ENCODE results near the gene MMEL1. TPM values are rescaled to one million over a fixed set of nuclear protein-coding genes. Genes with fewer than 3 reads are reported as not detected.
"Not testable (repeated sequence)": the region's sequence is repeated elsewhere in the genome, so short reads cannot be mapped to it uniquely, and the experiment has no call there.

The MMEL1 gene
- total and polyA plus RNA-seq, 2 donors (not counting 3 experiments of a cell fraction or from before 2014, with no cell fraction given): 1.1 to 1.2 TPM

DNA sequence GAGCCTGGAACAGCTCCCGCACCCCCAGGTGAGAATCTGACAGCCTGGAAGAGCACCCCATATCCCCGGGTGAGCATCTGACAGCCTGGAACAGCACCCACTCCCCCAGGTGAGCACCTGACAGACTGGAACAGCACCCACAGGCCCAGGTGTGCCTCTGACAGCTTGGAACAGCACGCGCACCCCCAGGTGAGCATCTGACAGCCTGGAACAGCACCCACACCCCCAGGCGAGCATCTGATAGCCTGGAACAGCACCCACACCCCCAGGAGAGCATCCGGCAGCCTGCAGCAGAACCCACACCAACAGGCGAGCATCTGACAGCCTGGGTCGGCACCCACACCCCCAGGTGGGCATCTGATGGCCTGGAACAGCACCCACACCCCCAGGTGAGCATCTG is 27.0 kb upstream of the MMEL1 start:
- H3K4me1 ChIP-seq (ENCODE audit: control insufficient read depth, extremely low read depth, insufficient read depth, low read length); H3K36me3 ChIP-seq (ENCODE audit: control insufficient read depth in 2 of 2, extremely low read depth in 1 of 2, insufficient read depth in 2 of 2, low read length in 2 of 2); H3K9me3 ChIP-seq (replicated peaks; ENCODE audit: control insufficient read depth, insufficient read depth, low read length); H2AFZ ChIP-seq (ENCODE audit: low read depth, low read length); H3K27ac ChIP-seq (ENCODE audit: insufficient read depth, low read depth, low read length); DNase-seq (ENCODE audit: low read depth, low spot score); dilution Hi-C loops (cut with MboI; ENCODE audit: extremely low pct_ligation_motif_present, low sequenced_read_pairs); H4K20me1 ChIP-seq (replicated peaks; ENCODE audit: control insufficient read depth, extremely low read depth, insufficient read depth, low read length); POLR2A ChIA-PET; BruUV-seq (replicated peaks); H3K4me3 ChIP-seq (replicated peaks in 1 of 3; ENCODE audit: insufficient read depth in 1 of 3, low read depth in 1 of 3, low read length in 3 of 3); FAIRE-seq; H3K9me1 ChIP-seq (replicated peaks; ENCODE audit: control insufficient read depth, extremely low read depth, insufficient read depth, low read length); H3K27me3 ChIP-seq (ENCODE audit: control insufficient read depth in 2 of 2, insufficient read depth in 2 of 2, low read length in 2 of 2); intact Hi-C loops (cut with micrococcal nuclease); H3K79me2 ChIP-seq (ENCODE audit: control insufficient read depth, insufficient read depth, low read length); H3K4me2 ChIP-seq (ENCODE audit: insufficient read depth, low read length); CTCF ChIA-PET; H3K9ac ChIP-seq (replicated peaks; ENCODE audit: extremely low read depth, insufficient read depth, low read length): not testable (repeated sequence)

DNA sequence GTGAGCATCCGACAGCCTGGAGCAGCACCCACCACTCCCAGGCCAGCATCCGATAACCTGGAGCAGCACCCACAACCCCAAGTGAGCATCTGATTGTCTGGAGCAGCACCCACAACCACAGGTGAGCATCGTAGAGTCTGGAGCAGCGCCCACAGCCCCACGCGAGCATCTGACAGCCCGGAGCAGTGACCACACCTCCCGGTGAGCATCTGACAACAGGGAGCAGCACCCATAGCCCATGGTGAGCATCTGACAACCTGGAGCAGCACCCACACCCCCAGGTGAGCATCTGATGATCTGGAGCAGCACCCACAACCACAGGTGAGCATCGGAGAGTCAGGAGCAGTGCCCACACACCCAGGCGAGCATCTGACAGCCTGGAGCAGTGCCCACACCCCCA is 25.1 kb upstream of the MMEL1 start:
- H3K4me1 ChIP-seq (ENCODE audit: control insufficient read depth, extremely low read depth, insufficient read depth, low read length); H3K4me3 ChIP-seq (replicated peaks in 1 of 3; ENCODE audit: insufficient read depth in 1 of 3, low read depth in 1 of 3, low read length in 3 of 3); H4K20me1 ChIP-seq (replicated peaks; ENCODE audit: control insufficient read depth, extremely low read depth, insufficient read depth, low read length); BruUV-seq (replicated peaks); H3K27me3 ChIP-seq (ENCODE audit: control insufficient read depth in 2 of 2, insufficient read depth in 2 of 2, low read length in 2 of 2); H3K9me1 ChIP-seq (replicated peaks; ENCODE audit: control insufficient read depth, extremely low read depth, insufficient read depth, low read length); H2AFZ ChIP-seq (ENCODE audit: low read depth, low read length); H3K4me2 ChIP-seq (ENCODE audit: insufficient read depth, low read length); CTCF ChIA-PET; DNase-seq (ENCODE audit: low read depth, low spot score); H3K36me3 ChIP-seq (ENCODE audit: control insufficient read depth in 2 of 2, extremely low read depth in 1 of 2, insufficient read depth in 2 of 2, low read length in 2 of 2); dilution Hi-C loops (cut with MboI; ENCODE audit: extremely low pct_ligation_motif_present, low sequenced_read_pairs); H3K79me2 ChIP-seq (ENCODE audit: control insufficient read depth, insufficient read depth, low read length); intact Hi-C loops (cut with micrococcal nuclease); H3K9ac ChIP-seq (replicated peaks; ENCODE audit: extremely low read depth, insufficient read depth, low read length); FAIRE-seq; POLR2A ChIA-PET; H3K27ac ChIP-seq (ENCODE audit: insufficient read depth, low read depth, low read length): not testable (repeated sequence)
- peaks cover 26% of the 10 kb centered on the region for H3K9me3 ChIP-seq (replicated peaks; ENCODE audit: control insufficient read depth, insufficient read depth, low read length)

- H3K4me1 ChIP-seq (ENCODE audit: control insufficient read depth, extremely low read depth, insufficient read depth, low read length); dilution Hi-C loops (cut with MboI; ENCODE audit: extremely low pct_ligation_motif_present, low sequenced_read_pairs); H3K27me3 ChIP-seq (ENCODE audit: control insufficient read depth in 2 of 2, insufficient read depth in 2 of 2, low read length in 2 of 2); H3K79me2 ChIP-seq (ENCODE audit: control insufficient read depth, insufficient read depth, low read length); H2AFZ ChIP-seq (ENCODE audit: low read depth, low read length); POLR2A ChIA-PET; H3K4me3 ChIP-seq (replicated peaks in 1 of 3; ENCODE audit: insufficient read depth in 1 of 3, low read depth in 1 of 3, low read length in 3 of 3); H3K9ac ChIP-seq (replicated peaks; ENCODE audit: extremely low read depth, insufficient read depth, low read length); H3K4me2 ChIP-seq (ENCODE audit: insufficient read depth, low read length); H4K20me1 ChIP-seq (replicated peaks; ENCODE audit: control insufficient read depth, extremely low read depth, insufficient read depth, low read length); CTCF ChIA-PET; BruUV-seq (replicated peaks); FAIRE-seq; H3K9me1 ChIP-seq (replicated peaks; ENCODE audit: control insufficient read depth, extremely low read depth, insufficient read depth, low read length); intact Hi-C loops (cut with micrococcal nuclease); H3K27ac ChIP-seq (ENCODE audit: insufficient read depth, low read depth, low read length); DNase-seq (ENCODE audit: low read depth, low spot score); H3K36me3 ChIP-seq (ENCODE audit: control insufficient read depth in 2 of 2, extremely low read depth in 1 of 2, insufficient read depth in 2 of 2, low read length in 2 of 2): not testable (repeated sequence)
- H3K9me3 ChIP-seq (replicated peaks; ENCODE audit: control insufficient read depth, insufficient read depth, low read length): peaks cover 29% of the 10 kb centered on the region
Observed at GRCh38 chr1:2657124-2657523, 24.3 kb upstream of the MMEL1 start.

DNA sequence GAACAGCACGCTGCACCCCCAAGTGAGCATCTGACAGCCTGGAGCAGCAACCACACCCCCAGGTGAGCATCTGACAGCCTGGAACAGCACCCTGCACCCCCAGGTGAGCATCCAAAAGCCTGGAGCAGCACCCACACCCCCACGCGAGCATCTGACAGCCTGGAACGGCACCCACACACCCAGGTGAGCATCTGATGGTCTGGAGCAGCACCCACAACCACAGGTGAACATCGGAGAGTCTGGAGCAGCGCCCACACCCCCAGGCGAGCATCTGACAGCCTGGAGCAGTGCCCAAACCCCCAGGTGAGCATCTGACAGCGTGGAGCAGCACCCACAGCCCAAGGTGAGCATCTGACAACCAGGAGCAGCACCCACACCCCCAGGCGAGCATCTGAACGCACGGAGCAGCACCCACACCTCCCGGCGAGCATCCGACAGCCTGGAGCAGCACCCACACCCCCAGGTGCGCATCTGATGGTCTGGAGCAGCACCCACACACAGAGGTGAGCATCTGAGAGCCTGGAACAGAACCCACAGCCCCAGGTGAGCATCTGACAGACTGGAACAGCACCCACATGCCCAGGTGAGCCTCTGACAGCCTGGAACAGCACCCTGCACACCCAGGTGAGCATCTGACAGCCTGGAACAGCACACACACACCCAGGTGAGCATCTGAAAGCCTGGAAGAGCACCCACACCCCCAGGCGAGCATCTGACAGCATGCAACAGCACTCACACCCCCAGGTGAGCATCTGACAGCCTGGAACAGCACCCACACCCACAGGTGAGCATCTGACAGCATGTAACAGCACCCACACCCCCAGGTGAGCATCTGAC is 23.0 kb upstream of the MMEL1 start:
- CTCF ChIA-PET; H3K79me2 ChIP-seq (ENCODE audit: control insufficient read depth, insufficient read depth, low read length); H3K9me1 ChIP-seq (replicated peaks; ENCODE audit: control insufficient read depth, extremely low read depth, insufficient read depth, low read length); H3K27ac ChIP-seq (ENCODE audit: insufficient read depth, low read depth, low read length); H3K4me3 ChIP-seq (replicated peaks in 1 of 3; ENCODE audit: insufficient read depth in 1 of 3, low read depth in 1 of 3, low read length in 3 of 3); H3K9ac ChIP-seq (replicated peaks; ENCODE audit: extremely low read depth, insufficient read depth, low read length); H3K27me3 ChIP-seq (ENCODE audit: control insufficient read depth in 2 of 2, insufficient read depth in 2 of 2, low read length in 2 of 2); intact Hi-C loops (cut with micrococcal nuclease); dilution Hi-C loops (cut with MboI; ENCODE audit: extremely low pct_ligation_motif_present, low sequenced_read_pairs); POLR2A ChIA-PET; H4K20me1 ChIP-seq (replicated peaks; ENCODE audit: control insufficient read depth, extremely low read depth, insufficient read depth, low read length); BruUV-seq (replicated peaks); H3K36me3 ChIP-seq (ENCODE audit: control insufficient read depth in 2 of 2, extremely low read depth in 1 of 2, insufficient read depth in 2 of 2, low read length in 2 of 2); H3K4me1 ChIP-seq (ENCODE audit: control insufficient read depth, extremely low read depth, insufficient read depth, low read length); H2AFZ ChIP-seq (ENCODE audit: low read depth, low read length); H3K4me2 ChIP-seq (ENCODE audit: insufficient read depth, low read length): not testable (repeated sequence)
- DNase-seq (ENCODE audit: low read depth, low spot score) (peak; percentile 26), FAIRE-seq (peak; percentile 24)
- H3K9me3 ChIP-seq (replicated peaks; ENCODE audit: control insufficient read depth, insufficient read depth, low read length): peaks cover 31% of the 10 kb centered on the region

Measured in endothelial cell of umbilical vein (primary cell).